Astrocyte of the spinal cord (primary cell): ENCODE measurements around the gene UBE2J2.

Experiments used
- DNase-seq: peaks from one replicate; pipeline ENCODE4 v3.0.0; 2011; ENCODE audit warnings: low read depth, low spot score
- H3K4me3 ChIP-seq: 2 replicates; pipeline ENCODE4 v1.5.1; 2011; ENCODE audit warnings: low read depth, mild to moderate bottlenecking, low read length, moderate library complexity
- in situ Hi-C: cut with HindIII; loops from 2 replicates; pipeline ENCODE4 v1.10.0; 2017; ENCODE audit warnings: low sequenced_read_pairs
- TF ChIP-seq, protein P1 (sequence below): IDR thresholded peaks from 2 replicates; pipeline ENCODE4 v1.5.1; 2012; ENCODE audit warnings: low read depth, mild to moderate bottlenecking, low read length, inconsistent platforms

Gene UBE2J2

DNA sequence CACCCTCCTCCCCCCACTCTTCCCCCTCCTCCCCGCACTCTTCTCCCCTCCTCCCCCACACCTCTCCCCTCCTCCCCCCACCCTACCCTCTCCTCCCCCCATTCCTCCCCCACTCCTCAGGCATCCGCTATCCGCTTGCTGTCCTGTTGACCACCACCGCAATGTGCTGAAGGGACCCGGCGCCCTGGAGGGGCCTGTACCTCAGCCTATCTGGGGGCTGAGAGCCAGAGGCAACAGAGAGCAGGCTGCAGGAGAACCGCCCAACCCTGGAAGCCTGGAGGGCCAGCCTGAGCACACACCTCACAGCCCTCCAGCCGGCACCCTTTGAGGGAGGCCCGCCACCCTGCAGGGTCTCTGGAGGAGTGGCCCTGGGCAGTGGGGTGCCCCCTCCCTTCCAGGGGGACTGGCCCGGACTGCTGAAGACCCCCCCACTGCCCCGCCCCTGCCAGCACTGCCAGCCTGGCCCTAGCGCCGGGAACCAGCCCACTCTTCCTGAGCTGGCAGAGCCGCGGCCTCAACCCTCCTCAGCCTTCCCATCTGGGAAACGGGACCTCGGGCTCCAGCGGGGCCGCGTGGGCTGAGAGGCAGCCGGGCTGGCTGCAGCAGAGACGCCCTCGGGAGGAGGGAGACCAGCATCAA, 28.4 kb downstream of the UBE2J2 start:
- no peak overlapping the region for H3K4me3 ChIP-seq
- no peak for DNase-seq
- in situ Hi-C loops: no loop called here
- TF ChIP-seq, protein P1, sequence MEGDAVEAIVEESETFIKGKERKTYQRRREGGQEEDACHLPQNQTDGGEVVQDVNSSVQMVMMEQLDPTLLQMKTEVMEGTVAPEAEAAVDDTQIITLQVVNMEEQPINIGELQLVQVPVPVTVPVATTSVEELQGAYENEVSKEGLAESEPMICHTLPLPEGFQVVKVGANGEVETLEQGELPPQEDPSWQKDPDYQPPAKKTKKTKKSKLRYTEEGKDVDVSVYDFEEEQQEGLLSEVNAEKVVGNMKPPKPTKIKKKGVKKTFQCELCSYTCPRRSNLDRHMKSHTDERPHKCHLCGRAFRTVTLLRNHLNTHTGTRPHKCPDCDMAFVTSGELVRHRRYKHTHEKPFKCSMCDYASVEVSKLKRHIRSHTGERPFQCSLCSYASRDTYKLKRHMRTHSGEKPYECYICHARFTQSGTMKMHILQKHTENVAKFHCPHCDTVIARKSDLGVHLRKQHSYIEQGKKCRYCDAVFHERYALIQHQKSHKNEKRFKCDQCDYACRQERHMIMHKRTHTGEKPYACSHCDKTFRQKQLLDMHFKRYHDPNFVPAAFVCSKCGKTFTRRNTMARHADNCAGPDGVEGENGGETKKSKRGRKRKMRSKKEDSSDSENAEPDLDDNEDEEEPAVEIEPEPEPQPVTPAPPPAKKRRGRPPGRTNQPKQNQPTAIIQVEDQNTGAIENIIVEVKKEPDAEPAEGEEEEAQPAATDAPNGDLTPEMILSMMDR: no peak

DNA sequence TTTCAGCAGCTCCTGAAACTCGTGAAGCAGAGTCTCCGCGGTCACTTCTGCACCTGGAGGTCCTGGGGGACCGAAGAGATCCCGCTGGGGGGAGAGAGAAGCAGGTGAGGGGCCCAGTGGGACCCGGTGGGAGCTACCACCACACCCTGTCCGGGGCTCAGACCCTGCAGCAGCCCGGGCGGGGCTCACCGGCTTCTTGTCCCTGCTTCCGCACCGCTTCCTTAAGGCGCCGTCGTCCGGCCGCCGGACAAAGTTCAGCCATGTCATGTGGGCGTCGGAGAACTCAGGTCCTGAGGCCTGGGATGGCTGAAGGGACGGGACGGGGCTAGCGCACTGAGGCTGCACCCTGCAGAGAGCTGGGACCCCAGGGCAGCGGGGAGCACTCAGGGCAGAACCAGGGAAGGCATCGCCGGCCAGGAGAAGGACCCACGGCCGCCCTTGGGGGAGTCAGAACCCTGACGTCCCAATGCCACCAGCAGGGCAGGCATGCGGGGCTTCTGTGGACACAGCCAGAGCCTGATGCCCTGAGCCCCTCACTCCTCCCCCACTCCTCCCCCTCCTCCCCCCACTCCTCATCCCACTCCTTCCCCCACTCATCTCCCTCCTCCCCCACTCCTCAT, 29.4 kb downstream of the UBE2J2 start:
- TF ChIP-seq, protein P1: no peak
- DNase-seq: no peak
- no peak overlapping the region for H3K4me3 ChIP-seq
- in situ Hi-C loops: no loop called here

DNA sequence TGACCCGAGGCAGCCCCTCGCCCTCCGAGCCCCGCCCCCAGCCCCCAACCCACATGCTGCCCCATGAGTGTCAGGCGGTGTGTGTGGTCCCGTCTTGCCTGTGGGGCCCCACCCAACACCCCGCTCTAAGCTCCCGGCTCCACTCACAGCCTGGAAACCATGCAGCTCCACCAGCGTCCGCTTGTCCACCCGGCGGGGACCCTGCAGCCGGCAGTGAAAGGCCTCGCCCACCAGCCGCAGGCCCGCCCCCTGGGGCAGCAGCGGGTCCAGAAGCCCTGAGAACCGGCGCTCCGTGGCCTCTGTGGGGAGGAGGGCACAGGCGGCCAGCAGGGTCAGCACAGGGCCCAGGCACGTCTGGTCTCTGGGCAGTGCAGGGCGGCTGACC, 29.9 kb downstream of the UBE2J2 start:
- in situ Hi-C loops: no loop called here
- no peak for DNase-seq
- no peak overlapping the region for H3K4me3 ChIP-seq
- TF ChIP-seq, protein P1: no peak

DNA sequence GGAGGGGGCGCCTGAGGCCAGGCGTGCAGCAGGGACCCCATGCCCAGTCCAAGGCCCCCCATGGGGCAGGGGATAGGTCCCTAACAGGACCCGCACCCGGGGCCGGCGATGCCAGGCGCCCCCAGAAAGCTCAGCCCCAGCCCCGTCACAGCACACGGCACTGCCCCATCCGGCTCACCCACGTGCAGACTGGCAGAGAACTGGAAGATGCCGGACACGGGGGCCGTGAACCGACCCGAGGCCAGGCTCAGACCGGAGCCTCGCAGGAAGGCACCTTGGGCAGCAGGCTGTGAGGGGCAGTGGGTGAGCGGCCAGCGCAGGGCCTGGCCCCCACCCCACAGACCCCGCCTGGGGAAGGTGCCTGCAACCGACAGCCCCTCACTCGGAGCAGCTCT, 30.4 kb downstream of the UBE2J2 start:
- in situ Hi-C loops: no loop called here
- no peak for DNase-seq
- no peak overlapping the region for H3K4me3 ChIP-seq
- TF ChIP-seq, protein P1: no peak

DNA sequence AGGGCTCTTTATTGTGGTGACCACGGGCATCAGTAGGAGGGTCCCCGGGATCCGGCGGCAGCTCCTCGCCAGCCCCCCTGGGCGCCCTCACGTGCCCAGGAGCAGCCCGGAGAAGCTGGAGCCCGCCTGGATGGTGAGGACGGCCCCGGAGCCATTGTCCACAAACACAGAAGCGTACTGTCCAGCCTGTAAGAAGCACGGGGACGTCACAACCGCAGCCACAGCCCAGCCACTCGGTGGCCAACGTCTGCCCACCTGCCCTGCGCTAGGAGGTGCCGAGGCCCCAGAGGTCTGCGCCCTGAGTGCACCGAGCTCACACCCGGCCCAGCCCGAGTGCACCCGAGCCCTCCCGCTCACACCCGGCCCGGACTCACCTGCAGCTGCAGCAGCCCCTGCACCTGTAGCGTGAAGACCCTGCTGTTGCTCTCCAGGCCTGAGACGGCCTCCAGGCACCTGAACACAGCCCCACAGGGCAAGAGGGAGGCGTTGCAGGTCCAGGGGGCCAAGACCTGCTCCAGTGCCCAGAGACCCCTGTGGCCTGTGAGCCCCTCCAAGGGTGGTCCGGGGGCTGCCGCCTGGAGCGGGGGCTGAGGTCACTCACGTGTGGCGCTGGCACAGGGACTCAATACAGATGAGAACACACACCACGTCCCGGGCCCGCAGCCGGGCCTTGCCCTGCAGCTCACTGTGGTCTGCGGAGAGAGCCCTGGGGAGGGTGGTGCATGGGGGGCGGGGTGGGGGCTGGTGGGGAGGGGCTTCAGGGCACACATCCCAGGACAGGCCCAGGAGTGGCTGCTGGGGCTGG, 31.0 kb downstream of the UBE2J2 start:
- H3K4me3 ChIP-seq: no peak overlapping the region
- in situ Hi-C loops: no loop called here
- TF ChIP-seq, protein P1: no peak
- DNase-seq: no peak

DNA sequence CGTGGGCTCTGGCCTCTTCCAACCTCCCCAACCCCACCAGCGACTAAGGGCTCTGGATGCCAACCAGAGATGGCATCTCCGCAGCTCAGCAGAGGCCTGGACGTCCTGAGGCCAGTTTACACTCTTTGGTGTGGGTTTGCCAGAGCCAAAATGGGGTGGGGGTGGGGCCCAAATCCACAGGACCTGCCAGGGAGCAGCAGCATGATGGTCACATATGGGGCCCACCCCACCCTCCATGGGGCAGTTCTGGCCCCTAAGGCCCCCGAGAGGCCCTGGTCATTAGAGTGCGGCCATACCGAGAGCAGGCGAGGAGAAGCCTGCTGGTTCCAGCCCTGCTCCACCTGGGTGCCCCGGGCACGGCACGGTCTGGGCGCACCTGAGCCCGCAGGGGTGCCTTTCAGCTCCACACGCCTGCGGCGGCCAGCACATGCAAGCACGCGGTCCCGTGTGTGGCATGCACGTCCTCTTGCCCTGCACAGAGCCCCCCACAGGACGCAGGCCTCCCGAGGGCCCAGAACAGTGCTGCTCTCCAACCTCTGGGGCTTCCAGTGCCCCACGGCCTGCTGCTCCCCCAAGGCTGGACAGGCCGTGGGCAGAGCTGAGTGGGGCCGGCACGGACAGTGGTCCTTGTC, 31.9 kb downstream of the UBE2J2 start:
- TF ChIP-seq, protein P1: no peak
- no peak for DNase-seq
- H3K4me3 ChIP-seq: no peak overlapping the region
- in situ Hi-C loops: no loop called here
